ENCODE data around the gene RAP1GAP2.

RAP1GAP2 gene

DNA sequence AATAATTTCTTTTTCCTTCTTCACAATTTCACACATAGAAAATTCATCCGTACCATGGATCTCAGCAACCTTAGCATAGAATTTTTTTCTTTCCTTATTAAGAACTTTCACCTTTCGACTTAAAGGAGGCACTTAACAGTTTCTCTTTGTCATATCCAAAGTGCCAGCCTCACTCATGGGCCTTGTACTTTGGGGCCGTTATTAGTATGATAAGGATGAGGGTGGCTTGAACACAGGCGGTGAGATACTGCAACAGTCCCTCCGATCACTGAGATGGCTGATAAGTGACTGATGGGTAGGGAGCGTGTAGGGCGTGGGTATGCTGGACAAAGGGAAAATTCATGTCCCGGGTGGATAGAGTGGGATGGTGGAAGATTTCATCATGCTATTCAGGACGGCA is 181.9 kb downstream of the RAP1GAP2 start:
- no peak overlapping the region for H3K27ac ChIP-seq
- TF ChIP-seq ZFX (IDR thresholded peaks at IDR 0.05): no peak
- TF ChIP-seq, protein P1, sequence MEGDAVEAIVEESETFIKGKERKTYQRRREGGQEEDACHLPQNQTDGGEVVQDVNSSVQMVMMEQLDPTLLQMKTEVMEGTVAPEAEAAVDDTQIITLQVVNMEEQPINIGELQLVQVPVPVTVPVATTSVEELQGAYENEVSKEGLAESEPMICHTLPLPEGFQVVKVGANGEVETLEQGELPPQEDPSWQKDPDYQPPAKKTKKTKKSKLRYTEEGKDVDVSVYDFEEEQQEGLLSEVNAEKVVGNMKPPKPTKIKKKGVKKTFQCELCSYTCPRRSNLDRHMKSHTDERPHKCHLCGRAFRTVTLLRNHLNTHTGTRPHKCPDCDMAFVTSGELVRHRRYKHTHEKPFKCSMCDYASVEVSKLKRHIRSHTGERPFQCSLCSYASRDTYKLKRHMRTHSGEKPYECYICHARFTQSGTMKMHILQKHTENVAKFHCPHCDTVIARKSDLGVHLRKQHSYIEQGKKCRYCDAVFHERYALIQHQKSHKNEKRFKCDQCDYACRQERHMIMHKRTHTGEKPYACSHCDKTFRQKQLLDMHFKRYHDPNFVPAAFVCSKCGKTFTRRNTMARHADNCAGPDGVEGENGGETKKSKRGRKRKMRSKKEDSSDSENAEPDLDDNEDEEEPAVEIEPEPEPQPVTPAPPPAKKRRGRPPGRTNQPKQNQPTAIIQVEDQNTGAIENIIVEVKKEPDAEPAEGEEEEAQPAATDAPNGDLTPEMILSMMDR (conservative IDR thresholded peaks at IDR 0.05): no peak

DNA sequence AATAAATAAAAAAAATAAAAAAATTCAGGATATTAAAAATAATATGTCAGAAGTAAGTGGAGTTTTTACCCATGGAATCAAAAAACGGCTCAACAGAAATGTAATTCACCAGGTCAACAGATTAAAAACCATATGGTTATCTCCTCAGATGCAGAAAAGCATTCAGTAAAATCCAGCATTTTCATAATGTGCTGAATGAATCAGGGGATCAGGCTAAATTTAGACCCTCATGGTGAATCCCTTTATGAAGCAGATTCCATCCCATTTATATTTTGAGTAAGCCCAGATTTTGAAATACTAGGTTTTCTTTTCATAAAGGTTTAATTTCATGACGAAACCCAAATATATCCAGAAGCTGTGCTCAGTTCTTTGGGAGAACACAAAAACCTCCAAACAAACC is 182.8 kb downstream of the RAP1GAP2 start:
- H3K27ac ChIP-seq: no peak overlapping the region
- TF ChIP-seq, protein P1 (conservative IDR thresholded peaks at IDR 0.05): no peak
- TF ChIP-seq ZFX (IDR thresholded peaks at IDR 0.05): no peak

DNA sequence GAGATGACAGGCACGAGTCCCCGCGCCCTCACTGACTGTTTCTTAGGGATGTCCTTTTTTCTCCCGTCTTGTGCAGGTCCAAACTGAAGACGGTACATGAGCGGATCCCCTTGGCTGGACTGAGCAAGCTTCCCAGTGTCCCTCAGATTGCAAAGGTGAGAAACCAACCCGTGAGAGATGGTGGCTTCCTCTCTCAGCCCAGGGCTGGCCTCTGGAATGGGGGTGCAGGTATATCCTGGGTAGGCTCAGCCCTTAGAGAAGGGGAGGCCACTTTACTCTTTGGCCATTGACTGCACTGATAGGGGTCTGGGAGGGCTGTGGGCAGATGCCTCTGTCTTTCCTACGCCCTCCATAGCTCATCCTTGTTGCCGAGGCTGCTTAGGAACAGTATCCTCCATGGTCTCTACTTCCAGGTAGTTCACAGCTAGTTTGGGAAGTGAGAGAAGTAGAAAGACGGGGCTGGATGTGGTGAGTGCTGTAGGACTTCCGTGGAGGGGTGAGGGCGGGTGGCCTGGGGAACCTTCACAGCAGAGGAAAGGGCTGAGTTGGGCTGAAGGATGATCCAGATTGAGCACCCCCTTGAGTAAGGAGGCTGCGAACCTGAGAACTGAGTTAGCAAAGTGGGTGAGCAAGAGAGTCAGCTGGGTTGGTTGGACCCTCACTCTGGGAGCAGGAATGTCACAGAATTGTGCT is 184.1 kb downstream of the RAP1GAP2 start:
- H3K27ac ChIP-seq: no peak overlapping the region
- TF ChIP-seq, protein P1 (conservative IDR thresholded peaks at IDR 0.05): no peak
- TF ChIP-seq ZFX (IDR thresholded peaks at IDR 0.05): no peak

DNA sequence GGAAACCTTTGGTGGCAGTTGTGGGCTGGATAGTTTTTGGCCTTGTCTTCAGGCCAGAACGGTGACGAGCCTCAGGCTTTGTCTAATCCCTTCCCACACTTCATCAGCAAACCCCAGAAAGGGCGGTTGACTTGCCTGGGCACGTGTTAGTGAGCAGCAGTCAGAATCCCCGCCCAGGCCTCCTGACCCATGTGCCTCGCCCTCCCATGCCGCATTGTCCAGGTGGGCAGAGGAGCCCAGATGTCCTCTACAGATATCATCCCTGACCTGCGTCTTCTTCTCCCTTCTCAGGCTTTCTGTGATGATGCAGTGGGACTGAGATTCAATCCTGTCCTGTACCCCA is 184.6 kb downstream of the RAP1GAP2 start:
- H3K27ac ChIP-seq: no peak overlapping the region
- TF ChIP-seq ZFX (IDR thresholded peaks at IDR 0.05): no peak
- TF ChIP-seq, protein P1 (conservative IDR thresholded peaks at IDR 0.05): no peak

DNA sequence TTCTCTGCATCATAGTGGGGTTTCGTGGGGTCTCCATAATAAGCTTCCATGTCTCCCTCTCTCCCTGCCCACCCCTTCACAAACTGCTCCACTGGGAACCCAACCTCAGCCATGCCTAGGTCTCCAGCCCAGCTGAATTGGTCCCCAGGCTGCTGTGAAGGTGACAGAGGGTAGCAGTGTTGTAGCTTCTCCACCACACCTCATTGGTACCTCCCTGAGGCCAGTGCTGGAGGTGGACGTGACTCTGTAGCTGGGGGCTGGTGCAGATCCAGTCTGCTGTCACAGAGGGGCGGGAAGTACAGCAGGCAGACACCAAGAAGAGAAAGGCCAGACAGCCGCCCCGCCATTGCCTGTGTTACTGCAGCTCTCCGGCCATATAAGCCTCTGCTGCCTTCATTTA is 185.1 kb downstream of the RAP1GAP2 start:
- TF ChIP-seq, protein P1 (conservative IDR thresholded peaks at IDR 0.05): no peak
- TF ChIP-seq ZFX (IDR thresholded peaks at IDR 0.05): no peak
- no peak overlapping the region for H3K27ac ChIP-seq

DNA sequence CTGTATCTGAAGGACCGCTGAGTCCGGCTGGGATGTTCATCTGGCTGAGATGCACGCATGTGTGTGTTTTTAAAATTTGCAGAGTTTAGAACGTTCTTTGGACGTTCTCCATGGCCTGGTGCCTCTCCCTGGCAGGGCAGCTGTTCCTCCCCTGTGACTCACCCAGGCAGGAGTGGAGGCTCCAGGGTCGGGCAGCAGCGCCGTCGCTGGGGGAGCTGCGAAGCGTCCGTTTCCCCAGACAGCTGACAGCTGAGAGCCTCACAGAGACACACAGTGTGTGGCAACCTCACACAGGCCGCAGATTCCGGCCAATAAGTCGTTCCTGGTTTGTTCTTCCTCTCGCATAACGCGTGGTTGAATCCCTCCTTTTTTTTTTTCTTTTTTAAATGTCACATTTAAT is 186.6 kb downstream of the RAP1GAP2 start:
- TF ChIP-seq, protein P1 (conservative IDR thresholded peaks at IDR 0.05): no peak
- no peak for TF ChIP-seq ZFX (IDR thresholded peaks at IDR 0.05)
- no peak overlapping the region for H3K27ac ChIP-seq

DNA sequence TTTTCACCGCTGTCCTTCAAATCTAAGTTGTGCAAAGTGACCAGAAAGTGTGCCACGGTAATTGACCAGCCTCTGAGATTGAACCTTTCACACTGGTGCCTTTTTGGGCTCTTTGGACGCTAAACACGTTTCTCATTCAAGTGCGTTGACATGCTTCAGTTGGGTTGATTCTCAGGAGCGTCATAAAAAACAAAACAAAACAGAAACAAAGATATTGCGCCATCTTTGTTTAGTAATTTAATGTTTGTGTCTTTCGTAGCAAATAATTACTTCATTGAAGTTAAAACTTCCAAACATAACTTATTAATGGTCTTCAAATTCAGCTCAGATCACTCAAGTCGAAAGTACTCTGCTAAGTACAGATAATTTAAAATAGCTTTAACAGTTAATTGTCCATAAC is 187.0 kb downstream of the RAP1GAP2 start:
- H3K27ac ChIP-seq: no peak overlapping the region
- TF ChIP-seq ZFX (IDR thresholded peaks at IDR 0.05): no peak
- TF ChIP-seq, protein P1 (conservative IDR thresholded peaks at IDR 0.05): no peak

Measured in C4-2B (cell line).